Uterus (tissue), 4 donors: ENCODE measurements around the gene KCNIP2. TPM values are rescaled to one million over a fixed set of nuclear protein-coding genes. Genes with fewer than 3 reads are reported as not detected.

ENCODE experiments used
- DNase-seq, 2 donors: peaks; one replicate each; pipeline ENCODE4 v3.0.0-alpha.2; 2019 to 2020
- H3K27ac ChIP-seq, 2 donors: fragments of 200-600 bp; sonication (generic); 1 replicate in 1 of 2; 2 replicates in 1 of 2; pipeline ENCODE4 v1.5.1; 2016 to 2018
- H3K27me3 ChIP-seq, 2 donors: fragments of 200-600 bp; sonication (generic); one replicate each; pipeline ENCODE4 v1.5.1; 2018 to 2019; ENCODE audit warnings: control low read depth in 1 of 2
- H3K36me3 ChIP-seq, 2 donors: fragments of 200-600 bp; sonication (generic); one replicate each; pipeline ENCODE4 v1.5.1; 2019; ENCODE audit warnings: control low read depth in 1 of 2
- H3K4me1 ChIP-seq, 2 donors: fragments of 200-600 bp; sonication (generic); one replicate each; pipeline ENCODE4 v1.5.1; 2018 to 2019; ENCODE audit warnings: control low read depth in 1 of 2
- H3K4me3 ChIP-seq, 2 donors: fragments of 200-600 bp; sonication (generic); 1 replicate in 1 of 2; 2 replicates in 1 of 2; pipeline ENCODE4 v1.5.1; 2018 to 2019; ENCODE audit warnings: mild to moderate bottlenecking in 1 of 2
- H3K9me3 ChIP-seq, 2 donors: fragments of 200-600 bp; sonication (generic); one replicate each; pipeline ENCODE4 v1.5.1; 2019; ENCODE audit warnings: control low read depth in 1 of 2
- CTCF ChIP-seq, 4 experiments: fragments of 200-600 bp in 2 of 4; fragments of 450-650 bp in 2 of 4; sonication (generic) in 2 of 4; IDR thresholded peaks; one replicate each; pipeline ENCODE4 v1.5.1; 2016 to 2019; ENCODE audit warnings: antibody characterized with exemption in 4 of 4, mild to moderate bottlenecking in 2 of 4, moderate library complexity in 1 of 4
- POLR2A ChIP-seq, 2 donors: fragments of 450-650 bp; IDR thresholded peaks; one replicate each; pipeline ENCODE4 v1.6.1; 2016; ENCODE audit warnings: antibody characterized with exemption in 2 of 2, mild to moderate bottlenecking in 1 of 2, moderate library complexity in 1 of 2
- intact Hi-C: fragments of 100-400 bp; cut with DNase I; formaldehyde crosslinking; loops from one replicate; pipeline ENCODE4 v1.15.1; 2023; ENCODE audit warnings: low total_unique reads
- total RNA-seq, 4 donors: library from RNA; depleted of rRNA in 3 of 4; stranded (reverse); fragments of >200 nt in 3 of 4; gene quantifications; one replicate each; pipeline versions ENCODE4 v1.1.0 to v1.2.4, GENCODE V29; 2014 to 2023
- donor health status: DM: yes; HTN: yes; CAD: no.

KCNIP2 gene
- total RNA-seq, 4 donors from 2014 or later = 0.29 to 8.6 (median 4.1) TPM; not detected in 1

- H3K27me3 ChIP-seq = peaks cover 9 to 18% of the 10 kb centered on the region in 2 donors
- peak overlapping the region; percentile 17 to 25 for H3K4me3 ChIP-seq
- peak; percentile 66 to 74 for DNase-seq
- no peaks in the 10 kb centered on the region for H3K36me3 ChIP-seq
- TF ChIP-seq CTCF (IDR thresholded peaks at IDR 0.05) (peak; percentile 68 to 82 (median 78)), POLR2A (IDR thresholded peaks at IDR 0.05) (no peak)
- H3K9me3 ChIP-seq = no peaks in the 10 kb centered on the region
- H3K4me1 ChIP-seq = peaks cover 0 to 33% of the 10 kb centered on the region in 2 donors
- intact Hi-C loops = loop anchor here (10.0 kb wide), 1 partner anchor 175 kb away; no protein-coding TSS in a partner anchor
- H3K27ac ChIP-seq = no peak overlapping the region
Observed at GRCh38 chr10:101779544-101780186, 63.9 kb downstream of the KCNIP2 start.

DNA sequence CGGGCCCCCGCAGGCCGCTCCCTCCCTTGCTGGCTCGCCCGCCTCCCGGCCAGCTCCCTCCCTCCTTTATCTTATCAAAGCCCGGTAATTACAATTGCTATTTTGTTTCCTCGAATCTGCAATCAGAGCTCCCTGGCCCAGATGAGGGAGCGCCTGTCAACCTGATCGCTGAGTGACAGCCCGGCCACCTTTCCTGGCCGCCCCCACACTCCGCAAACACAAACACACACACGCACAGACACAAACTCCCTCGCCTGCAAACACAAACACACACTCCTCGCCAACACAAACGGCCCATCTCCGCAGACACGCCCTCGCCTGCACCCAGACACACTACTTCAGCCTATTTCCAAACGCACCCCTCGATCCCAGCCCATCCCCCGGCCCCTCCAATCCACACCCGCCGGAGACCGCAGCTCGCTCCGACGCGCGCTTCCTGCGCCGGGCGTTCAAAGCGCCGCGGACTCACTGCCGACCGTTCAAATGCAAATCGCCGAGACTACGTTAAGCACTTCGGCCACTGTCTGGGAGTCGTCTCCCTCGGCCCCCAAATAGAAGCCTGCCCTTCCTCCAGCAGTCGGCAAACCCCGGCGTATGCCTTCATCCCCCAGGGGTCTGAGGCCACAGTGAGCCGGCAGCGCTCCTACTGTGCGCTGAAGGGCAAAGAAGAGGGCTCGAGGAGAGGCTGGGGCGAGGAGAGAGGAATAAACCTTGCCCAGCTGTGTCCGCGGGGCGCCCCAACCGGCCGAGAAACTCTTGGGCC lies 64.6 kb downstream of the KCNIP2 start:
- peak overlapping the region; percentile 17 to 25 for H3K4me3 ChIP-seq
- peaks cover 16 to 20% of the 10 kb centered on the region in 2 donors for H3K27me3 ChIP-seq
- DNase-seq = no peak
- intact Hi-C loops = loop anchor here (10.0 kb wide), 1 partner anchor 174 kb away; no protein-coding TSS in a partner anchor
- no peaks in the 10 kb centered on the region for H3K36me3 ChIP-seq
- H3K4me1 ChIP-seq = peaks cover 0 to 33% of the 10 kb centered on the region in 2 donors
- no peaks in the 10 kb centered on the region for H3K9me3 ChIP-seq
- TF ChIP-seq POLR2A (IDR thresholded peaks at IDR 0.05) (no peak), CTCF (IDR thresholded peaks at IDR 0.05) (no peak)
- no peak overlapping the region for H3K27ac ChIP-seq

GRCh38 chr10:101778151-101778780 lies 65.3 kb downstream of the KCNIP2 start:
- DNase-seq = no peak
- H3K27ac ChIP-seq = no peak overlapping the region

DNA sequence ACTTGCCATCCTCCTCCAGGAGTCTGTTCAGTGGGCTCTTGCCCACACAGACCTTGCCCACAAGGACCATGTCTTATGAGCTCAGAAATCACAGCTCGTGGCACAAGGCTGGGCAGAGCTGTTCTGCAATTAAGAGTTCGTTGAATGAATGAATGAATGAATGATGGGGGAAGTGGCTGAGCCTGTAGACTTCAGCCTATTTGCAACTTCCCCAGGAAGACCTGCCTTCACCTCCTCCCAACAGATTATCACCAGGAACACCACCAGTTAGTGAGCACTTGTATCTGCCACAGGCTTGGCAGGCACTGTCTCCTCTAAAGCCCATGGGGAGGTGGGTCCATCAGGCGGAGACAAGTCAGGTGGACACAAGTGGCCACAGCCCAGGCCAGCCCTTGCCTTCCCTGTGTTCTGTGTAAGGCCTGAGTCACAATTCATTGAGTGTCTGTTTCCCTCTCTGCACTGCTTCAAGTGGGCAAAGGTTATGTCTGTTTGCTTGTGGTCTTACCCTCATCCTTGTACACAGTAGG lies 65.9 kb downstream of the KCNIP2 start:
- Histone ChIP-seq H3K27me3 (peaks cover 22 to 29% of the 10 kb centered on the region in 2 donors), H3K4me1 (peaks cover 0 to 33% of the 10 kb centered on the region in 2 donors)
- intact Hi-C loops = loop anchor here (10.0 kb wide), 1 partner anchor 173 kb away; no protein-coding TSS in a partner anchor

More at GRCh38 chr10:101778151-101778780, 65.3 kb downstream of the KCNIP2 start:
- intact Hi-C loops = loop anchor here (10.0 kb wide), 1 partner anchor 173 kb away; no protein-coding TSS in a partner anchor
- Histone ChIP-seq H3K9me3 (no peaks in the 10 kb centered on the region), H3K27me3 (peaks cover 20 to 23% of the 10 kb centered on the region in 2 donors), H3K4me1 (peaks cover 0 to 33% of the 10 kb centered on the region in 2 donors), H3K4me3 (no peak overlapping the region), H3K36me3 (no peaks in the 10 kb centered on the region)
- no peak for TF ChIP-seq CTCF (IDR thresholded peaks at IDR 0.05)
- TF ChIP-seq POLR2A (IDR thresholded peaks at IDR 0.05) = no peak

More for the DNA sequence above, 65.9 kb downstream of the KCNIP2 start:
- Histone ChIP-seq H3K4me3 (no peak overlapping the region), H3K36me3 (no peaks in the 10 kb centered on the region), H3K9me3 (no peaks in the 10 kb centered on the region), H3K27ac (no peak overlapping the region)
- TF ChIP-seq CTCF (IDR thresholded peaks at IDR 0.05) (no peak), POLR2A (IDR thresholded peaks at IDR 0.05) (no peak)
- DNase-seq = no peak
